Measurements from ENCODE around the gene KARS1.

The KARS1 gene

DNA sequence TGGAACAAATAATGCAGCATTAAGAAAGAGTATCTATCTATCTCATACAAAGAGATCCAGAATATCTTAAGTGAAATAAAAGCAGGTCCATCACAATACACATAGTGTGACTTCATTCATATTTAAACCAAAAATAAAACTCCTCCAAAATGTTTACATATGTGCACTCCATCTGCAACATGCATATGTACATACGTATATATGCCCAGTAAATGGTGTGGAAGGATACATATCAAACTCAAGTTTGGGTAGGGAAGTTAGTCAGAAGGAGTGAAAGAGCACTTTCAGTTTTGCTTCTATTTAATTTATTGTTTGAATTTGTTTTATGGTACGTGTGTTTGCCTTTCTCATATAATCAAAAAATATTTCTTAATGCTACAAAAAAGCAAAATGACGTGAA is 12.4 kb downstream of the KARS1 start:
- Histone ChIP-seq H3F3A (ENCODE audit: insufficient read depth) (no peaks in the 10 kb centered on the region), H3K36me3 (ENCODE audit: low read length) (peaks cover 40% of the 10 kb centered on the region; the same call in 1 of the 2 replicates), H2AFZ (ENCODE audit: low read depth, low read length, severe bottlenecking) (no peak overlapping the region)

GRCh38 chr16:75632857-75633256 is 14.6 kb downstream of the KARS1 start:
- Histone ChIP-seq H3K9me3 (ENCODE audit: insufficient read depth, low read length) (no peaks in the 10 kb centered on the region), H3F3A (ENCODE audit: insufficient read depth) (peaks cover 2% of the 10 kb centered on the region; the same call in 1 of the 2 replicates), H3K27ac (ENCODE audit: low read depth, low read length) (no peak overlapping the region), H3K9me2 (replicated peaks; ENCODE audit: insufficient read depth, low read length) (no peaks in the 10 kb centered on the region), H3K4me3 (ENCODE audit: insufficient read depth, low read length, poor library complexity, severe bottlenecking) (no peak overlapping the region), H4K20me1 (ENCODE audit: low read depth, low read length) (no peaks in the 10 kb centered on the region), H3K4me2 (ENCODE audit: low read depth, low read length, poor library complexity, severe bottlenecking) (no peak overlapping the region), H2AFZ (ENCODE audit: low read depth, low read length, severe bottlenecking) (no peak overlapping the region), H3K9ac (ENCODE audit: low read length) (no peak overlapping the region), H3K79me2 (ENCODE audit: insufficient read depth, low read length) (0 out of 2 replicates have a peak, but pooled peaks cover 5% of the 10 kb centered on the region), H3K36me3 (ENCODE audit: low read length) (peaks cover 37% of the 10 kb centered on the region; the same call in 1 of the 2 replicates), H3K27me3 (ENCODE audit: low read length) (no peaks in the 10 kb centered on the region)
- TF ChIP-seq, protein P1, sequence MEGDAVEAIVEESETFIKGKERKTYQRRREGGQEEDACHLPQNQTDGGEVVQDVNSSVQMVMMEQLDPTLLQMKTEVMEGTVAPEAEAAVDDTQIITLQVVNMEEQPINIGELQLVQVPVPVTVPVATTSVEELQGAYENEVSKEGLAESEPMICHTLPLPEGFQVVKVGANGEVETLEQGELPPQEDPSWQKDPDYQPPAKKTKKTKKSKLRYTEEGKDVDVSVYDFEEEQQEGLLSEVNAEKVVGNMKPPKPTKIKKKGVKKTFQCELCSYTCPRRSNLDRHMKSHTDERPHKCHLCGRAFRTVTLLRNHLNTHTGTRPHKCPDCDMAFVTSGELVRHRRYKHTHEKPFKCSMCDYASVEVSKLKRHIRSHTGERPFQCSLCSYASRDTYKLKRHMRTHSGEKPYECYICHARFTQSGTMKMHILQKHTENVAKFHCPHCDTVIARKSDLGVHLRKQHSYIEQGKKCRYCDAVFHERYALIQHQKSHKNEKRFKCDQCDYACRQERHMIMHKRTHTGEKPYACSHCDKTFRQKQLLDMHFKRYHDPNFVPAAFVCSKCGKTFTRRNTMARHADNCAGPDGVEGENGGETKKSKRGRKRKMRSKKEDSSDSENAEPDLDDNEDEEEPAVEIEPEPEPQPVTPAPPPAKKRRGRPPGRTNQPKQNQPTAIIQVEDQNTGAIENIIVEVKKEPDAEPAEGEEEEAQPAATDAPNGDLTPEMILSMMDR (IDR thresholded peaks at IDR 0.05; ENCODE audit: insufficient read depth, low read length, poor library complexity, severe bottlenecking): no peak
- no peak for TF ChIP-seq EZH2phosphoT487 (conservative IDR thresholded peaks at IDR 0.05; ENCODE audit: low read length)

More for the DNA sequence above, 12.4 kb downstream of the KARS1 start:
- Histone ChIP-seq H3K9me2 (replicated peaks; ENCODE audit: insufficient read depth, low read length) (no peaks in the 10 kb centered on the region), H3K4me2 (ENCODE audit: low read depth, low read length, poor library complexity, severe bottlenecking) (no peak overlapping the region), H3K4me3 (ENCODE audit: insufficient read depth, low read length, poor library complexity, severe bottlenecking) (no peak overlapping the region), H3K9me3 (ENCODE audit: insufficient read depth, low read length) (no peaks in the 10 kb centered on the region), H3K27ac (ENCODE audit: low read depth, low read length) (no peak overlapping the region), H3K27me3 (ENCODE audit: low read length) (no peaks in the 10 kb centered on the region), H4K20me1 (ENCODE audit: low read depth, low read length) (no peaks in the 10 kb centered on the region), H3K9ac (ENCODE audit: low read length) (no peak overlapping the region), H3K79me2 (ENCODE audit: insufficient read depth, low read length) (peaks cover 11% of the 10 kb centered on the region; the same call in 1 of the 2 replicates)
- TF ChIP-seq, protein P1 (IDR thresholded peaks at IDR 0.05; ENCODE audit: insufficient read depth, low read length, poor library complexity, severe bottlenecking): no peak
- TF ChIP-seq EZH2phosphoT487 (conservative IDR thresholded peaks at IDR 0.05; ENCODE audit: low read length): no peak

DNA sequence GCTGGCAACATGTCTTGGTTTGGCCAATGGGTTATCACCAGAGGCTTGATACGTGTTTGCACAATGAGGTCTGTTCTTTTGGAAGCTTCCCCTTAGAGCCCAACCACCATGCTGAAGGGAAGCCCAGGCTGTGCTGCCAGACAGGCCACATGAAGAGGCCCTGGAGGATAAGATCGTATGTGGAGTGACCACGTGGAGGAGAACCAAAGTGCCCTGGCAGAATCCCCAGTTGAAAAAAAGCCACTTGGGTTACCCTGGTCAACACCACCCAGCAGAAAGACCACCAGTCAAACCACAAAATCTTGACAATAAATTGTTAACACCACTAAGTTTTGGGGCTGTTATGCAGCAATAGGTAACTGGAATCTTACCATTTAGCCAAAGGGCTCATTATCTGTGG is 17.4 kb downstream of the KARS1 start:
- no peaks in the 10 kb centered on the region for H3K9me2 ChIP-seq (replicated peaks; ENCODE audit: insufficient read depth, low read length)
- H3K4me3 ChIP-seq (ENCODE audit: insufficient read depth, low read length, poor library complexity, severe bottlenecking): no peak overlapping the region
- no peaks in the 10 kb centered on the region for H3K27me3 ChIP-seq (ENCODE audit: low read length)
- no peak overlapping the region for H3K4me2 ChIP-seq (ENCODE audit: low read depth, low read length, poor library complexity, severe bottlenecking)
- no peak overlapping the region for H2AFZ ChIP-seq (ENCODE audit: low read depth, low read length, severe bottlenecking)
- H3K9ac ChIP-seq (ENCODE audit: low read length): no peak overlapping the region
- no peaks in the 10 kb centered on the region for H3K9me3 ChIP-seq (ENCODE audit: insufficient read depth, low read length)
- H3K79me2 ChIP-seq (ENCODE audit: insufficient read depth, low read length): no peaks in the 10 kb centered on the region
- peaks cover 23% of the 10 kb centered on the region for H3K36me3 ChIP-seq (ENCODE audit: low read length)
- TF ChIP-seq, protein P1 (IDR thresholded peaks at IDR 0.05; ENCODE audit: insufficient read depth, low read length, poor library complexity, severe bottlenecking): no peak
- no peak for TF ChIP-seq EZH2phosphoT487 (conservative IDR thresholded peaks at IDR 0.05; ENCODE audit: low read length)
- H3K27ac ChIP-seq (ENCODE audit: low read depth, low read length): no peak overlapping the region
- peaks cover 20% of the 10 kb centered on the region for H3F3A ChIP-seq (ENCODE audit: insufficient read depth)
- H4K20me1 ChIP-seq (ENCODE audit: low read depth, low read length): no peaks in the 10 kb centered on the region

Data from SU-DHL-6 (cell line).